Sigmoid colon (tissue), 7 donors: Measurements from ENCODE around the gene ANKH. TPM values are rescaled to one million over a fixed set of nuclear protein-coding genes. Genes with fewer than 3 reads are reported as not detected.

ENCODE experiments used
- DNase-seq: peaks from one replicate; pipeline ENCODE4 v3.0.0-alpha.2; 2019
- H3K27ac ChIP-seq, 4 donors: fragments of 200-600 bp; sonication (generic); one replicate each; pipeline ENCODE4 v1.5.1; 2016 to 2019; ENCODE audit warnings: mild to moderate bottlenecking in 1 of 4
- H3K27me3 ChIP-seq, 3 donors: fragments of 200-600 bp; sonication (generic); one replicate each; pipeline ENCODE4 v1.5.1; 2019; ENCODE audit warnings: mild to moderate bottlenecking in 1 of 3
- H3K36me3 ChIP-seq, 4 donors: fragments of 200-600 bp; sonication (generic); one replicate each; pipeline ENCODE4 v1.5.1; 2016 to 2019
- H3K4me1 ChIP-seq, 4 donors: fragments of 200-600 bp; sonication (generic); one replicate each; pipeline ENCODE4 v1.5.1; 2017 to 2019
- H3K4me3 ChIP-seq, 4 donors: fragments of 200-600 bp; sonication (generic); one replicate each; pipeline ENCODE4 v1.5.1; 2017 to 2019; ENCODE audit warnings: mild to moderate bottlenecking in 2 of 4, moderate library complexity in 1 of 4
- H3K9me3 ChIP-seq, 4 donors: fragments of 200-600 bp in 3 of 4; sonication (generic) in 3 of 4; one replicate each; pipeline versions ENCODE4 v1.5.1 to v1.6.1; 2013 to 2019
- CTCF ChIP-seq, 4 experiments: fragments of 450-650 bp in 3 of 4; fragments of 200-600 bp in 1 of 4; IDR thresholded peaks; one replicate each; pipeline ENCODE4 v1.5.1; 2016 to 2019; ENCODE audit warnings: antibody characterized with exemption in 4 of 4, mild to moderate bottlenecking in 3 of 4, moderate library complexity in 2 of 4
- EP300 ChIP-seq, 4 donors: sonication (generic); formaldehyde crosslinking; IDR thresholded peaks; one replicate each; pipeline ENCODE4 v1.6.1; 2017; ENCODE audit warnings: antibody characterized with exemption in 4 of 4
- POLR2A ChIP-seq, 2 donors: fragments of 450-650 bp; IDR thresholded peaks; one replicate each; pipeline ENCODE4 v1.6.1; 2016; ENCODE audit warnings: antibody characterized with exemption in 2 of 2, mild to moderate bottlenecking in 2 of 2, moderate library complexity in 2 of 2
- POLR2AphosphoS5 ChIP-seq, 4 donors: sonication (generic); formaldehyde crosslinking; IDR thresholded peaks; one replicate each; pipeline ENCODE4 v1.6.1; 2017; ENCODE audit warnings: antibody characterized with exemption in 4 of 4
- WGBS, 2 donors: extraction: QIAGEN DNeasy Blood & Tissue Kit; methylation state at CpG; one replicate each; pipeline ENCODE4 v1.1.7; 2013; 5-methylcytosine and 5-hydroxymethylcytosine counted together
- intact Hi-C: fragments of 100-400 bp; cut with DNase I; formaldehyde crosslinking; loops from one replicate; pipeline ENCODE4 v1.15.1; 2023
- polyA plus RNA-seq, 3 donors: library from polyadenylated mRNA; stranded (reverse); fragments of 200-250 nt; gene quantifications; one replicate each; pipeline ENCODE4 v1.2.3, GENCODE V29; 2013
- total RNA-seq, 4 donors: library from RNA; depleted of rRNA; stranded (reverse); fragments of >200 nt; gene quantifications; one replicate each; pipeline ENCODE4 v1.1.0, GENCODE V29; 2016
- donor health status: healthy with polysubstance abuse.
- donor health status: Bipolar disorder and iron deficiency.
- donor health status: healthy.

ANKH gene
- total and polyA plus RNA-seq, 7 donors = 16.4 to 49.9 (median 24.7) TPM

- Histone ChIP-seq H3K27me3 (no peaks in the 10 kb centered on the region), H3K9me3 (no peaks in the 10 kb centered on the region), H3K4me3 (no peak overlapping the region), H3K36me3 (no peaks in the 10 kb centered on the region), H3K27ac (no peak overlapping the region), H3K4me1 (no peaks in the 10 kb centered on the region)
- intact Hi-C loops = no loop called here
- 93 to 95% methylated on average over 4 of the region's 4 CpGs for WGBS, 2 donors
- TF ChIP-seq EP300 (IDR thresholded peaks at IDR 0.05) = no peak
- no peak for TF ChIP-seq POLR2AphosphoS5 (IDR thresholded peaks at IDR 0.05)
- no peak for TF ChIP-seq POLR2A (IDR thresholded peaks at IDR 0.05)
- TF ChIP-seq CTCF (IDR thresholded peaks at IDR 0.05) = no peak
- DNase-seq = no peak
Measured at GRCh38 chr5:14884062-14884612, 12.6 kb upstream of the ANKH start.

- H3K4me1 ChIP-seq = no peaks in the 10 kb centered on the region
- no peak for DNase-seq
- no peaks in the 10 kb centered on the region for H3K36me3 ChIP-seq
- no peak overlapping the region for H3K27ac ChIP-seq
- intact Hi-C loops = no loop called here
- H3K4me3 ChIP-seq = no peak overlapping the region
- H3K9me3 ChIP-seq = no peaks in the 10 kb centered on the region
- 83 to 90% methylated on average over 10 of the region's 10 CpGs for WGBS, 2 donors
- TF ChIP-seq POLR2AphosphoS5 (IDR thresholded peaks at IDR 0.05) = no peak
- H3K27me3 ChIP-seq = no peaks in the 10 kb centered on the region
Measured at GRCh38 chr5:14882658-14883580, 11.3 kb upstream of the ANKH start.

- DNase-seq = no peak
- H3K27me3 ChIP-seq = no peaks in the 10 kb centered on the region
- no peaks in the 10 kb centered on the region for H3K36me3 ChIP-seq
- H3K4me1 ChIP-seq = no peaks in the 10 kb centered on the region
- WGBS, 2 donors = 92% methylated on average over 9 of the region's 9 CpGs
- no peak overlapping the region for H3K4me3 ChIP-seq
- H3K9me3 ChIP-seq = no peaks in the 10 kb centered on the region
- TF ChIP-seq POLR2A (IDR thresholded peaks at IDR 0.05) (no peak), EP300 (IDR thresholded peaks at IDR 0.05) (no peak), CTCF (IDR thresholded peaks at IDR 0.05) (no peak), POLR2AphosphoS5 (IDR thresholded peaks at IDR 0.05) (no peak)
- H3K27ac ChIP-seq = no peak overlapping the region
- intact Hi-C loops = no loop called here
Measured at GRCh38 chr5:14881826-14882225, 10.2 kb upstream of the ANKH start.

- Histone ChIP-seq H3K4me1 (no peaks in the 10 kb centered on the region), H3K27ac (no peak overlapping the region), H3K27me3 (no peaks in the 10 kb centered on the region), H3K4me3 (no peak overlapping the region), H3K9me3 (no peaks in the 10 kb centered on the region), H3K36me3 (no peaks in the 10 kb centered on the region)
- 81 to 94% methylated on average over 1 of the region's 1 CpG for WGBS, 2 donors
- no peak for DNase-seq
- no peak for TF ChIP-seq EP300 (IDR thresholded peaks at IDR 0.05)
- no peak for TF ChIP-seq CTCF (IDR thresholded peaks at IDR 0.05)
- no peak for TF ChIP-seq POLR2A (IDR thresholded peaks at IDR 0.05)
- no peak for TF ChIP-seq POLR2AphosphoS5 (IDR thresholded peaks at IDR 0.05)
- intact Hi-C loops = no loop called here
Measured at GRCh38 chr5:14880688-14881087, 9.1 kb upstream of the ANKH start.

- Histone ChIP-seq H3K9me3 (no peaks in the 10 kb centered on the region), H3K4me1 (no peaks in the 10 kb centered on the region), H3K4me3 (no peak overlapping the region), H3K36me3 (no peaks in the 10 kb centered on the region), H3K27ac (no peak overlapping the region), H3K27me3 (no peaks in the 10 kb centered on the region)
- intact Hi-C loops = no loop called here
- 79 to 87% methylated on average over 6 of the region's 6 CpGs for WGBS, 2 donors
- DNase-seq = no peak
- TF ChIP-seq CTCF (IDR thresholded peaks at IDR 0.05) (no peak), EP300 (IDR thresholded peaks at IDR 0.05) (no peak), POLR2AphosphoS5 (IDR thresholded peaks at IDR 0.05) (no peak)
Measured at GRCh38 chr5:14879937-14880589, 8.5 kb upstream of the ANKH start.
